OCI-LY3 (cell line): ENCODE data around the gene WDR43.

ENCODE experiments used
- H2AFZ ChIP-seq: fragments of 200-600, 300-600 bp; shearing (Covaris generic); 2 replicates; pipeline ENCODE4 v1.6.0; 2014; ENCODE audit warnings: antibody characterized with exemption, low read depth, low read length
- H3K27ac ChIP-seq: fragments of 200-600, 300-600 bp; sonication (generic); 2 replicates; pipeline ENCODE4 v1.5.1; 2014; ENCODE audit warnings: mild to moderate bottlenecking, low read length, moderate library complexity, mixed read lengths
- H3K27me3 ChIP-seq: fragments of 200-600, 300-600 bp; sonication (generic); 2 replicates; pipeline ENCODE4 v1.6.1; 2014; ENCODE audit warnings: low read depth, low read length, mixed read lengths
- H3K36me3 ChIP-seq: fragments of 200-600, 300-600 bp; sonication (generic); replicated peaks from 2 replicates; pipeline ENCODE3; 2014; ENCODE audit warnings: low read depth, low read length, mixed read lengths
- H3K4me1 ChIP-seq: fragments of 300-600, 200-600 bp; sonication (generic); 2 replicates; pipeline ENCODE4 v1.6.1; 2014; ENCODE audit warnings: low read length, mixed read lengths
- H3K4me2 ChIP-seq: fragments of 200-600, 300-600 bp; sonication (generic); 2 replicates; pipeline ENCODE4 v1.6.1; 2014; ENCODE audit warnings: low read length, mixed read lengths
- H3K4me3 ChIP-seq: fragments of 300-600, 200-600 bp; sonication (generic); 2 replicates; pipeline ENCODE4 v1.5.1; 2014; ENCODE audit warnings: antibody characterized with exemption, mild to moderate bottlenecking, low read length, moderate library complexity
- H3K79me2 ChIP-seq: fragments of 300-600, 200-600 bp; shearing (Covaris generic); 2 replicates; pipeline ENCODE4 v1.6.1; 2014; ENCODE audit warnings: mild to moderate bottlenecking, low read length, mixed read lengths
- H3K9ac ChIP-seq: fragments of 300-600, 200-600 bp; shearing (Covaris generic); 2 replicates; pipeline ENCODE4 v1.6.0; 2014; ENCODE audit warnings: mild to moderate bottlenecking, low read length, moderate library complexity
- H3K9me3 ChIP-seq: fragments of 200-600, 300-600 bp; shearing (Covaris generic); 2 replicates; pipeline ENCODE4 v1.6.1; 2014; ENCODE audit warnings: low read length, mixed read lengths; ENCODE audit not compliant: insufficient read depth
- H4K20me1 ChIP-seq: fragments of 200-600, 300-600 bp; sonication (generic); 2 replicates; pipeline ENCODE4 v1.6.1; 2016; ENCODE audit warnings: low read length, mixed read lengths; ENCODE audit not compliant: insufficient read depth
- CTCF ChIP-seq: fragments of 200-600, 300-600 bp; sonication (generic); IDR thresholded peaks from 2 replicates; pipeline ENCODE4 v1.5.1; 2014; ENCODE audit warnings: antibody characterized with exemption, low read length, low read depth
- EZH2phosphoT487 ChIP-seq: fragments of 200-600 bp; shearing (Covaris generic); IDR thresholded peaks from 2 replicates; pipeline ENCODE4 v1.6.1; 2018; ENCODE audit warnings: antibody characterized with exemption, mixed run types, low read depth

WDR43 gene

GRCh38 chr2:28949190-28949589, 54.7 kb downstream of the WDR43 start:
- Histone ChIP-seq H3K4me3 (no peak overlapping the region), H3K4me2 (no peak overlapping the region), H3K27me3 (no peaks in the 10 kb centered on the region), H3K9me3 (no peaks in the 10 kb centered on the region), H3K4me1 (no peaks in the 10 kb centered on the region), H4K20me1 (peaks cover 10% of the 10 kb centered on the region; the same call in 1 of the 2 replicates), H3K9ac (no peak overlapping the region), H2AFZ (no peak overlapping the region), H3K79me2 (no peaks in the 10 kb centered on the region), H3K27ac (no peak overlapping the region), H3K36me3 (peaks cover 41% of the 10 kb centered on the region)
- TF ChIP-seq EZH2phosphoT487 (no peak), CTCF (no peak)

- Histone ChIP-seq H3K36me3 (peaks cover 35% of the 10 kb centered on the region), H3K27me3 (no peaks in the 10 kb centered on the region), H4K20me1 (peaks cover 10% of the 10 kb centered on the region; the same call in 1 of the 2 replicates), H3K4me3 (no peak overlapping the region), H3K4me1 (no peaks in the 10 kb centered on the region), H3K27ac (no peak overlapping the region), H3K9me3 (no peaks in the 10 kb centered on the region), H3K79me2 (no peaks in the 10 kb centered on the region), H3K4me2 (no peak overlapping the region), H3K9ac (no peak overlapping the region), H2AFZ (no peak overlapping the region)
- no peak for TF ChIP-seq EZH2phosphoT487
- no peak for TF ChIP-seq CTCF
These were observed 55.3 kb downstream of the WDR43 start for GRCh38 chr2:28949617-28950305.

GRCh38 chr2:28950941-28951630, 56.6 kb downstream of the WDR43 start:
- H3K4me2 ChIP-seq = no peak overlapping the region
- H3K27me3 ChIP-seq = no peaks in the 10 kb centered on the region
- H3K9me3 ChIP-seq = no peaks in the 10 kb centered on the region
- H3K36me3 ChIP-seq = peaks cover 26% of the 10 kb centered on the region
- peaks cover 4% of the 10 kb centered on the region; the same call in 1 of the 2 replicates for H4K20me1 ChIP-seq
- H3K9ac ChIP-seq = no peak overlapping the region
- peaks cover 4% of the 10 kb centered on the region; the same call in 1 of the 2 replicates for H3K4me1 ChIP-seq
- no peaks in the 10 kb centered on the region for H3K79me2 ChIP-seq
- no peak overlapping the region for H3K4me3 ChIP-seq
- H2AFZ ChIP-seq = no peak overlapping the region
- TF ChIP-seq CTCF = no peak
- TF ChIP-seq EZH2phosphoT487 = no peak
- no peak overlapping the region for H3K27ac ChIP-seq
